ENCODE measurements around the gene CXorf58.

GRCh38 chrX:23883737-23884354 lies 24.0 kb upstream of the CXorf58 start:
- TF ChIP-seq CTCF (IDR thresholded peaks at IDR 0.05; ENCODE audit: low read depth, low read length) (no peak), EZH2phosphoT487 (IDR thresholded peaks at IDR 0.05; ENCODE audit: low read depth) (no peak)

Measured in OCI-LY3 (cell line).